ENCODE data around the gene ODC1.
"Not testable (repeated sequence)": the region's sequence is repeated elsewhere in the genome, so short reads cannot be mapped to it uniquely, and the experiment has no call there.

Gene ODC1

GRCh38 chr2:10447895-10448575, at the start of gene ODC1:
Gene ODC1, minus strand, starts transcription at chr2:10448327. Its CDS starts 3,295 bp downstream, at chr2:10445032.
- H3K27me3 Mint-ChIP-seq, result no peaks in the 10 kb centered on the region
- peak within 1 kb of the TSS; percentile 74 for H3K4me3 Mint-ChIP-seq
- H3K9me3 Mint-ChIP-seq, result no peaks in the 10 kb centered on the region
- peaks cover 33% of the 10 kb centered on the region for H3K4me1 Mint-ChIP-seq (ENCODE audit: low read depth)
- peaks cover 20% of the 10 kb centered on the region for H3K36me3 Mint-ChIP-seq (ENCODE audit: low read depth)
- H3K27ac Mint-ChIP-seq, result peak within 1 kb of the TSS; percentile 78
- intact Hi-C loops (cut with micrococcal nuclease), result no loop called here

DNA sequence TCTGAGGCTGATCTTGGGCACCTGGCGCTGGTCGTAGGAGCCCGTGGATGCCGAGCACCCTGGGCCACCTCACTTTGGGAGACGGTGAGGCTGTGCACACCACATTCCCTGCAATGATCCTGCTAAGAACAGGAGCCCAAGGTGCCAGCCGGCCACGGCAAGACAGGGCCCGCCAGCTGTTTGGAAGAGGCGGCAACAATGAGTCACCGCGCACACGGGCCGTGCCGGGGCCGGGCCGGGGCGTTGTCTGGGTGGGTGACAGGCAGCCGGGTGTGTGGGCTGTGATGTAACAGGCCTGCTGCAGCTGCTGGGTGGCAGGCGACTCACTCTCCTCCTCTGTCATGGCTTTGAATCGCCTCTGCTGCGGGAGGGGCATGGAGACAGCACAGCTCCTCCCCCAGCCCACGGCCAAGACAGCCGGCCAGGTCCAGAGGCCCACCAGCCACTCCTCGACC, 49.7 kb upstream of the ODC1 start:
- no peaks in the 10 kb centered on the region for H3K9me3 Mint-ChIP-seq
- peaks cover 36% of the 10 kb centered on the region for H3K27me3 Mint-ChIP-seq
- no peak overlapping the region for H3K4me3 Mint-ChIP-seq
- H3K27ac Mint-ChIP-seq, result no peak overlapping the region
- H3K4me1 Mint-ChIP-seq (ENCODE audit: low read depth), result no peaks in the 10 kb centered on the region
- no peaks in the 10 kb centered on the region for H3K36me3 Mint-ChIP-seq (ENCODE audit: low read depth)
- intact Hi-C loops (cut with micrococcal nuclease), result no loop called here

- no peaks in the 10 kb centered on the region for H3K36me3 Mint-ChIP-seq (ENCODE audit: low read depth)
- H3K9me3 Mint-ChIP-seq, result no peaks in the 10 kb centered on the region
- no peak overlapping the region for H3K27ac Mint-ChIP-seq
- no peak overlapping the region for H3K4me3 Mint-ChIP-seq
- H3K4me1 Mint-ChIP-seq (ENCODE audit: low read depth), result no peaks in the 10 kb centered on the region
- peaks cover 36% of the 10 kb centered on the region for H3K27me3 Mint-ChIP-seq
- intact Hi-C loops (cut with micrococcal nuclease), result no loop called here
Measured at GRCh38 chr2:10495988-10496313, 47.8 kb upstream of the ODC1 start.

- Mint-ChIP-seq H3K27ac (no peak overlapping the region), H3K27me3 (peaks cover 35% of the 10 kb centered on the region), H3K9me3 (no peaks in the 10 kb centered on the region), H3K4me3 (no peak overlapping the region), H3K36me3 (ENCODE audit: low read depth) (no peaks in the 10 kb centered on the region), H3K4me1 (ENCODE audit: low read depth) (no peaks in the 10 kb centered on the region)
- intact Hi-C loops (cut with micrococcal nuclease), result no loop called here
Measured at GRCh38 chr2:10495311-10495987, 47.3 kb upstream of the ODC1 start.

DNA sequence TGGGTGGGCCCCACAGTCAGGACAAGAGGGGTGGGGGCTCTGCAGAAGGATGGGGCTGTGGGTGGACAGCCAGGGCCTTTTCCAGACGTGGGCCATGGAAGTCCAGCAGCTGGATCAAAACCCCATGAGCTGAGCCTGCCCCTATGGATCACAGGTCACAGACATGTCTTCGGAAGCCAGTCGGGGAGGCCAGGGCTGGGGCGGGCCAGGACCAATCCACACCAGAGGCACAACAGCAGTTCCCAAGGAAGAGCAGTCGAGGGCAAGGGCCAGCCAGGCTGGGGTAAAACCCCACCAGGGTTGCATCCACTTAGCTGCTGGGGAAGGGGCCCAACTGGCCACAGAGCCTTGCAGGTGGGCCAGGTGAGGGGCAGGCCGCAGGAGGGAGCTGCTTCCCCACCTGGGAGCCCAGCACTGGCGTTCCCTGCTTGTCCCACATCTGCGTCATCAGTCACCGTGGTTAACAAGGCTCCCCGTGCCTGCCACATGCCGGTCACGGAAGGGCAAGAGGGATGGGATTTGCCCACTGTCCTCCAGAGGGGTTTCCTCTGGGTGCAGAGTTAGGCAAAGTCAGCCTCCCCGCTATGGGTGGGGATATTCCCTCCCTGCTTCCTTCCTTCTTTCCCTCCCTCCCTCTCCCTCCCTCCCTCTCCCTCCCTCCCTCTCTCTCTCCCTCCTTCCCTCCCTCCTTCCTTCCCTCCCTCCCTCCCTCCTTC, 46.4 kb upstream of the ODC1 start:
- H3K9me3 Mint-ChIP-seq, result no peaks in the 10 kb centered on the region
- H3K4me1 Mint-ChIP-seq (ENCODE audit: low read depth), result no peaks in the 10 kb centered on the region
- no peak overlapping the region for H3K4me3 Mint-ChIP-seq
- no peak overlapping the region for H3K27ac Mint-ChIP-seq
- peaks cover 35% of the 10 kb centered on the region for H3K27me3 Mint-ChIP-seq
- H3K36me3 Mint-ChIP-seq (ENCODE audit: low read depth), result no peaks in the 10 kb centered on the region
- intact Hi-C loops (cut with micrococcal nuclease), result no loop called here

DNA sequence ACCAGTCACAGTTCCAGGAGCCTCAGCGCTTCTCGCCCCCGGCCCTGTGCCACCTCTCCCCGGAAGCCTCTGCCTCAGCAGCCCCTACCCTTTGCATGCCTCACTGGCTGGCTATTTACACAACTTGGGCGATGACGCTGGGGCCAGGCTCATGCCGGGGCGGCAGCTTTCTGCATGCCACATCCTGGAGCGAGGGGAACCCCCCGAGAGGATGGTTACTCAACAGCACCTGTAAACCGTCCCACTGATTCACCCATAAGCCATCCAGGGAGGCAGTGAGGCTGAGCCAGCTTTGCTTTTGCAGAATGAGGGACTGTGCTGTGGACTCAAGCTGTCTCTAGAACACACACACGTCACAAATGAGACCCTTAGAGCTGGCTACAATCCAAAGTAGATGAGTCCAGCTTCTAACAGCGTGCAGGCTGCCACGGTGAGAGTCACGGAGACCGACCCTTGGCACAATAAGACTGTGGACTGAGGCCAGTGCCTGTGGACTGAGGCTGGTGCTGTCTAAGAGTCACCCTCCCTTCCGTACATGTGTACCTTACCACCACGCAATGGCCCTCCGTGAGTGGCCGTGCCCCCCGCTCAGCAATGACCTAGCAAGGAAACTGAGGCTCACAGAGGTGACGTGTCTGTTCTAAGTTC, 45.6 kb upstream of the ODC1 start:
- Mint-ChIP-seq H3K4me1 (ENCODE audit: low read depth) (no peaks in the 10 kb centered on the region), H3K27ac (no peak overlapping the region), H3K9me3 (no peaks in the 10 kb centered on the region), H3K4me3 (no peak overlapping the region), H3K27me3 (peaks cover 32% of the 10 kb centered on the region), H3K36me3 (ENCODE audit: low read depth) (no peaks in the 10 kb centered on the region)
- intact Hi-C loops (cut with micrococcal nuclease), result no loop called here

DNA sequence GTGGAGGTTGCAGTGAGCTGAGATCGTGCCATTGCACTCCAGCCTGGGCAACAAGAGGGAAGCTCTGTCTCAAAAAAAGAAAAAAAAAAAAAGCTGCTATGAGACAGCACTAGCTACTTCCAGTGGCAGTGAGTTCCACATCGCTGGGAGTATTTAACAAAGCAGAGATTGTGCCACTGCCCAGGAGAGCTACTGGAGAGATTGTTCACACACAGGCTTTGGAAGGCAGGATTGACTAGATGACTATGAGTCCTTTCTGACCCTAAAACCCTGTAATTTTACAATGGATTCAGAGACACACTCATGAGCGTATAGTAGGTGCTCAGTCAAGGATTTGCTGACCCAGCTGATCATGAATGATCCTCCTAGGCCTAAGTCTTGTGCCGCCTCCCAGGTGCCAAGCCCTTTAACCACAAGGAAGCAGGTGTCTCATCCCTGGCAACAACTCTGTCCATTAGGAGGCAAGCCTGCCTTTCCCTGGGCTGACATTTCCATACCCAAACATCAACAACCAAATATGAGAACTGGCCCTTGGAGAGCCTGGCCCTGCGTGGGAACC, 45.0 kb upstream of the ODC1 start:
- intact Hi-C loops (cut with micrococcal nuclease), result no loop called here
- H3K36me3 Mint-ChIP-seq (ENCODE audit: low read depth), result no peaks in the 10 kb centered on the region
- H3K27me3 Mint-ChIP-seq, result peaks cover 29% of the 10 kb centered on the region
- no peaks in the 10 kb centered on the region for H3K4me1 Mint-ChIP-seq (ENCODE audit: low read depth)
- H3K4me3 Mint-ChIP-seq, result no peak overlapping the region
- H3K9me3 Mint-ChIP-seq, result no peaks in the 10 kb centered on the region
- H3K27ac Mint-ChIP-seq, result no peak overlapping the region

GRCh38 chr2:10490806-10491291, 42.7 kb upstream of the ODC1 start:
- H3K9me3 Mint-ChIP-seq, result no peaks in the 10 kb centered on the region
- H3K36me3 Mint-ChIP-seq (ENCODE audit: low read depth), result no peaks in the 10 kb centered on the region
- H3K4me3 Mint-ChIP-seq, result no peak overlapping the region
- intact Hi-C loops (cut with micrococcal nuclease), result no loop called here
- H3K27ac Mint-ChIP-seq, result no peak overlapping the region
- no peaks in the 10 kb centered on the region for H3K4me1 Mint-ChIP-seq (ENCODE audit: low read depth)
- peaks cover 30% of the 10 kb centered on the region for H3K27me3 Mint-ChIP-seq

DNA sequence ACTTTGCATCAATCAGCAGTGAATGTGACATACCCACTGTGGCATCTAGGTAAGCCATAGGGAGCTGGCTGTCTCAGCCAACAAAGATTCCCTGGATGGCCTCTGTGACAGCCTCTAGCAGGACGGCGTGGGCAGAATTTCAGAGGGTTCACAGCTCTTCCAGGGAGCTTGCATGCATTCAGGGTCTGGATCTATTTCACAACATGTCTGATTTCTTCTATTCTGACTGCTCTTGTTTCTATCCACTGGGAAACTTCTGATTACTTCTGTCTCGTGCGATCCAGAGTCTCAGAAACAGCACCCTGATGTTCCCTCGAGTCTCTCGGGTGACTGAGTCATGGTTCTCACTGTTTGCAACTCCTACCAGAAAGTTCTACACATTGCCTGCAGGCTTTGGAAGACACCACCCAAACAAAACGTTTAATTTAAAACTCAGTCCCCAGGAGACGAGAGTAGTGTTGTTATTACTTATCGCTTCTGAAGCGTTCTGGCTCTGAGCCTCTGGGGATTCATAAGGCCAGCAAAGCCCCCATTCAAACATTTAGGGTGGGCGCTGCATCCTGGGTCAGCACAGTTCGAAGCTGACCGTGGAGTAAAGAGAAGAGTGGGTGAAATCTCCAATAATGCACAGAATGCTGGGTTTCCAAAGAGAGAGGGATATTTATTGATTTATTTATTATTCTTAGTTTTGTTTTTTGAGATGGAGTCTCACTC, 41.9 kb upstream of the ODC1 start:
- no peak overlapping the region for H3K4me3 Mint-ChIP-seq
- H3K27ac Mint-ChIP-seq, result no peak overlapping the region
- intact Hi-C loops (cut with micrococcal nuclease), result no loop called here
- H3K4me1 Mint-ChIP-seq (ENCODE audit: low read depth), result no peaks in the 10 kb centered on the region
- peaks cover 24% of the 10 kb centered on the region for H3K27me3 Mint-ChIP-seq
- no peaks in the 10 kb centered on the region for H3K9me3 Mint-ChIP-seq
- H3K36me3 Mint-ChIP-seq (ENCODE audit: low read depth), result no peaks in the 10 kb centered on the region

DNA sequence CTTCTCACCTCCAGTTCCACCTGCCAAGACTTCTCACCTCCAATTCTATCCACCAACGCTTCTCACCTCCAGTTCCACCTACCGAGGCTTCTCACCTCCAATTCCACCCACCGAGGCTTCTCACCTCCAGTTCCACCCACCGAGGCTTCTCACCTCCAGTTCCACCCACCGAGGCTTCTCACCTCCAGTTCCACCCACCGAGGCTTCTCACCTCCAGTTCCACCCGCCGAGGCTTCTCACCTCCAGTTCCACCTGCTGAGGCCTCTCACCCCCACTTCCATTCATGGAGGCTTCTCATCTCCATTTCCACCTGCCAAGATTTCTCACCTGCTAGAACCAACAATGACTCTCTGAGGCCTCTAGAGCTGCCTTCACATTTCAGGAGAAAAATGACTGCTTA, 40.0 kb upstream of the ODC1 start:
- H3K9me3 Mint-ChIP-seq; H3K27ac Mint-ChIP-seq; intact Hi-C loops (cut with micrococcal nuclease); H3K4me1 Mint-ChIP-seq (ENCODE audit: low read depth); H3K36me3 Mint-ChIP-seq (ENCODE audit: low read depth); H3K4me3 Mint-ChIP-seq: not testable (repeated sequence)
- H3K27me3 Mint-ChIP-seq, result peaks cover 19% of the 10 kb centered on the region

GRCh38 chr2:10487741-10488104, 39.6 kb upstream of the ODC1 start:
- H3K27ac Mint-ChIP-seq; H3K4me1 Mint-ChIP-seq (ENCODE audit: low read depth); H3K36me3 Mint-ChIP-seq (ENCODE audit: low read depth); H3K4me3 Mint-ChIP-seq; intact Hi-C loops (cut with micrococcal nuclease); H3K9me3 Mint-ChIP-seq: not testable (repeated sequence)
- H3K27me3 Mint-ChIP-seq, result peaks cover 19% of the 10 kb centered on the region

- H3K4me1 Mint-ChIP-seq (ENCODE audit: low read depth), result no peaks in the 10 kb centered on the region
- no peaks in the 10 kb centered on the region for H3K9me3 Mint-ChIP-seq
- intact Hi-C loops (cut with micrococcal nuclease), result no loop called here
- H3K36me3 Mint-ChIP-seq (ENCODE audit: low read depth), result no peaks in the 10 kb centered on the region
- no peak overlapping the region for H3K4me3 Mint-ChIP-seq
- no peak overlapping the region for H3K27ac Mint-ChIP-seq
- H3K27me3 Mint-ChIP-seq, result peaks cover 24% of the 10 kb centered on the region
Measured at GRCh38 chr2:10487081-10487740, 39.1 kb upstream of the ODC1 start.

DNA sequence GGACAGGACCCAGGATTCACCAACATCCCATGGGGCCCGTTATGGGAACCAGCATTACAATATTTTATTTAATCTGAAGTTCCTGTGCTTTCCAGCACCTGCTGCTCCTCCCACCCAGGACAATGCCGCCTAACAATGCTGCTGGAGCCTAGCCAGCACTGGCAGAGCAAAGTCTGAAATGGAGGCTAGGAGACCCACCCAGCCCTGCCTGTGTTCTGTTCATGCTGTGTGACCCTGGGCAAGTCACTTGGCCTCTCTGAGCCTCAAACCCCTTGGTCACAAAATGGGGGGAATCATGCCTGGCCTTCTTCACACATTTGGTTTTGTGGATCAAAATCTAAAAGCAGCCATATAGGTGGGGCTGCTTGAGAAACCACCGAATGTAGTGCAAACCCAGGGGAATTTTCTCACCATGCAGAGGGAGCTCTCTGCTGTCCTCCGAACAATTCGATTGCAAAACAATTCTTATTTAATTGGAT, 38.5 kb upstream of the ODC1 start:
- H3K4me3 Mint-ChIP-seq, result no peak overlapping the region
- no peak overlapping the region for H3K27ac Mint-ChIP-seq
- H3K27me3 Mint-ChIP-seq, result peaks cover 26% of the 10 kb centered on the region
- no peaks in the 10 kb centered on the region for H3K9me3 Mint-ChIP-seq
- H3K4me1 Mint-ChIP-seq (ENCODE audit: low read depth), result no peaks in the 10 kb centered on the region
- intact Hi-C loops (cut with micrococcal nuclease), result no loop called here
- no peaks in the 10 kb centered on the region for H3K36me3 Mint-ChIP-seq (ENCODE audit: low read depth)

All from dendritic cell treated with granulocyte-macrophage colony-stimulating factor and Interleukin-4, amounts not matched to agents 40 ng/mL and 50 ng/mL, for 4 days (primary cell).